Measurements from ENCODE around the gene TAOK2.
A peak's percentile ranks its signal among the peaks of the same experiment; 100 is the strongest.
"Not testable (repeated sequence)": the region's sequence is repeated elsewhere in the genome, so short reads cannot be mapped to it uniquely, and the experiment has no call there.

TAOK2 gene

DNA sequence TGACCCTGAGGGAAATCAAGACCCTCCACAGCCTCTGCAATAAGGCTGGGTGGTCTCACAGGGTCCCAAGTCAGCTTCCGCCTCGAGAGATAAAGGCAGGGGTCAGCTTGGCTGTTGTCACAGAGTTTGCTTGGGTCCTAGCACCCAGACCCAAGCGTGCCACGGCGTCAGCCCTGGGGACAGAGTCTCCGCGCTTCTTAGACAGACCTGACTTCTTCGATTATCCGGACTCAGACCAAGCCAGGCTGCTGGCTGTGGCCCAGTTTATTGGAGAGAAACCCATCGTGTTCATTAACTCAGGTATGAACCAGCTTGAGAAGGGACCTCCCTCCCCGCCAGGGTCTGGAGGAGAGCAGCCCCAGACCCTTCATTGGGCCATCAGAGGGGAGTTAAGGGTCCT, 49.9 kb downstream of the TAOK2 start:
- no peak for DNase-seq (ENCODE audit: low read depth in 2 of 2)

DNA sequence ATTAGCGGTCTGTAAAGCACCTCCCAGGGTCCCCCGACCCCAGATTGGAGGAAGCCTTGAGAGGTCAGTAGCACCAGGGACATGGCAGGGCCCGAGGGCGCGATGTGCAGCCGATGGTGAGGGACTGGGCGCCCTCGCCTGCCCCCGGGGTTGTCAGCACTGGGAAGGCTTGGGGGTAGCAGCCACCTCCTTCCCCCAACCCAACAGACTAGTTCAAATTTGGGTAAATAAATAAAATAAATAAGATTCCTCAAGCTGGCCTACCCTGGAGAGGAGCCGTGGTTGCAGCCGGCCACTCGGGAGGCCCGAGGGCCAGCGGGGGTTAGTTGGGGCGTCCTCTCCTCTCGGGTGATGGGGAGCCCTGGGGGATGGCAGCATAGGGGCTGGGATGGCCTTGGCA, 50.8 kb downstream of the TAOK2 start:
- no peak for DNase-seq (ENCODE audit: low read depth in 2 of 2)

DNA sequence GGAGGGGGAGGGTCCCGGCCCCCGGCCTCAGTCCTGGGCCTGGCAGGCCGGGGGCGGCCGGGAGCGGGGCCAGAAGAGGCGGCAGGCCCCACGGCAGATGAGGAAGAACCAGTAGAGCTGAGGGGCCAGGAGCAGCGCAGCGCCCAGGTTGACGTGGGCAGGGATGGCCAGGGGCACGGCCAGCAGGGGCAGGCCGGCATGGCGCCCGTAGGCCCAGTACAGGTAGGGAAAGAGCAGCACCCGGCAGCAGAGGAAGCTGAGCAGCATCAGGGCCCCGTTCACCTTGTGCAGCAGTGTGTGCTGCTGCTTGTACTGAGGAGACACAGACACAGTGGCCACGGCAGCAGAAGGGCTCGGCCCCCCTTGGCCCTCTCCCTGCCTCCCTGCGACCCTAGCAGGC, 51.5 kb downstream of the TAOK2 start:
- DNase-seq (ENCODE audit: low read depth in 2 of 2): no peak

- no peak for DNase-seq (ENCODE audit: low read depth in 2 of 2)
These were observed 51.9 kb downstream of the TAOK2 start for GRCh38 chr16:30025574-30025973.

- DNase-seq (ENCODE audit: low read depth in 2 of 2): no peak
These were observed 52.8 kb downstream of the TAOK2 start for GRCh38 chr16:30026449-30026848.

DNA sequence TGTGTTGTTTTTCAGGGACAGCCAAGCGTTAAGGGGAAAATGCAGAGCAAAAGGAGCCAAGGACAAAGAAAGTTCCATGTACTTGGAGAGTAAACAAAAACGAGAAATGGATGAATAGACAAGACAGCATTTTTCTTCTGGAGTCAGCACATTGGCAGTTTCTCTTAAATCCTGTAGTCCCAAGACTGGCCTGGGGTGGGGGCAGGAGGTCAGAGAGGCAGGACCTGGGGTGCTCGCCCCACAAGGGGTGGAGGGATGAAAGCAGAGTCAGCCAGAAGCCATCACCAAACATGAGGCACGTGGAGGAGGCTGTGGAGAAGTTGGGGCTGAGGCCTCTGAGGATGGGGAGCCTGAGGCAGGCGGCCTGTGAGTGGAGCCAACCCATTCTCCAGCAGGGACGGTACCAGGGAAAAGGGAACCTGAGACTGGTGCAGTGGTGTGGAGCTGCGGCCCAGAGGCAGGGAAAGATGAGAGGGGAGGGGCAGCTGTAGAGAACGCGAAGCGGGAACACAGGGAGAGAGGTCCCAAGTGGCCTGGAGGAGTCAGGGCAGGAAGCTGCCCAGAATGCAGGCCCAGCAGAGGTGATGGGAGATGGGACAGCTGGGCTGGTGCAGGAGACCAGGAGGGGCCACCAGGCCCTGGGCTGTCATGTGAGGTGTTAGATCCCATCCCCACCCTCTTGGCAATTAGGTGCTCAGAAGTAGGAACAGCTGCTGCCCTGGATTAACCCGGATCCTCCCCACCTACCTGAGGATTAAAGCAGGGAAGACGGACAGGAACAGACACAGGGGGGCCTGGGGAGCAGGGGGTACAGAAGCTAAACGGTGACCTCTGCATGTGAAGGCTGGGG, 54.1 kb downstream of the TAOK2 start:
- DNase-seq (ENCODE audit: low read depth in 2 of 2): no peak

DNA sequence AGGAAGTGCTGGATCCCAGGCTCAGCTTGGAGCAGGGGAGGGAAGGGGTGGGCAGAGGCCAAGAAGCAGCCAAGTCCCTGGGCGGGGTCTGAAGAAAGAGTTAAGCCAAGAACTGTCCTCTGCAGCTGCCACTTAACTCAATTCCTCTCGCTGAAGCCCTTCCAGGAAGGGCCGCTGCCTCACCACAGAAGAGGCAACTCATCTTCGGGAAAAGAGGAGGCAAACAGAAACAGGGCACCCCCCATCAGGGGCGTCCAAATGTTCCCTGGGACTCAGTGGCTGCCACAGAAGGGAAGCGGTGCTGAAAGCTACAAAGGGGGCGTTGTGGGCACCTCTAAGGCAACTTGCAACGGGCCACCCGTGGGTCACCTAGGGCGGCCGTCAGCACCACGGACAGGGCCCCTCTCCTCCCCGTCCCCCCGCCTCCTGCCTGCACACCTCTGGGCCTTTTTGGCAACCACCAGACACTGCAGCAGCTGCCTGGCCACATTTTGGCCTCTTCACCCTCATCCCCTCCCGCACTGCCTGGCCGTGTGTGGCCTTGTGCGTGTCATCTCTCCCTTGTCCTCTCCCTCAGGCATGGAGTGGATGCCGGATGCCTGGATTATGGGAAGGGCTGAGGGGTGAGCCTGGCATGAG, 54.9 kb downstream of the TAOK2 start:
- no peak for DNase-seq (ENCODE audit: low read depth in 2 of 2)

GRCh38 chr16:30030011-30030685, 56.5 kb downstream of the TAOK2 start:
- DNase-seq (ENCODE audit: low read depth in 2 of 2): no peak

- DNase-seq (ENCODE audit: low read depth in 2 of 2): no peak
These were observed 57.3 kb downstream of the TAOK2 start, which contains the start of gene TLCD3B for GRCh38 chr16:30030841-30031413. TLCD3B (minus strand) TSS chr16:30031271; CDS start chr16:30030527, 744 bp downstream.

DNA sequence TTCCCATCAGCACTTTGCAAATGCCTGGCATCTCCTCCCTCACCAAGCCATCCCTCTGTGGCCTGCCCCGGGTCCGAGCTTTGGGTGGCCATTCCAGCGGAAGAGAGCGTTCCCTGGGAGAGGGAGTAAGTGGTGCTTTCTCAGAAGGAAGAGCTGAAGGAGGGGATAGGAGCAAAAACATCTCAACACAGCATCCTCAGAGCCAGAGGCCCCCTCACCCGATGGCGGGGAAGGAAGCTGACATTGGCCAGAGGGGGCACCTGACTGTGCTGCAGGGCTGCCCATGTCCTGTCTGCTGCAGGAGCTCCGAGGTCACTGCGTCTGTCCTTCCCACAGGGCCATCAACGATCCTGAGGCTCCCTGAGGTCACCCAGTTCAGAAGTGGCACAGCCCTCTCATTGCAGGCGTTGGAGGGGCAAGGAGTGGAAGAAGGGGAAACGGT, 57.8 kb downstream of the TAOK2 start:
- DNase-seq (ENCODE audit: low read depth in 2 of 2): no peak

GRCh38 chr16:30032083-30032819, 58.6 kb downstream of the TAOK2 start:
- DNase-seq (ENCODE audit: low read depth in 2 of 2): peak; percentile 18 to 33

DNA sequence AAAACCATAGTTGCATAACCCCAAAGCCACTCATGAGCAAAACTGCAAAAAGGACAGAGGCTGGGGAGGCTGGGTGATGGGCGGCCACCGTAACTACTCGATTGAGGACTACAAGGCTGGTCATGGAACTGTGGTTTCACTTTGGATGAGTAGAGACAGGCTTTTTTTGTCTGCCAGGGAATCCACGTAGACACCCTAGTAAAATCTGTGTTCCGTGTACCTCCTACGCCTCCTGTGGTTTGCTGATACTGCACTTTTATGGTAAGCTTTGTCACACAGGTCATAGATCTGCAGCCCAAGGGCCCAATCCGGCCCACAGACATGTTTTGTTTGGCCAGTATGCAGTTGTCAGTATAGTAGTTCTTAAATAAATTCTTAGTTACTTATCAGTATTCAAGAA, 59.6 kb downstream of the TAOK2 start:
- DNase-seq (ENCODE audit: low read depth in 2 of 2): no peak

DNA sequence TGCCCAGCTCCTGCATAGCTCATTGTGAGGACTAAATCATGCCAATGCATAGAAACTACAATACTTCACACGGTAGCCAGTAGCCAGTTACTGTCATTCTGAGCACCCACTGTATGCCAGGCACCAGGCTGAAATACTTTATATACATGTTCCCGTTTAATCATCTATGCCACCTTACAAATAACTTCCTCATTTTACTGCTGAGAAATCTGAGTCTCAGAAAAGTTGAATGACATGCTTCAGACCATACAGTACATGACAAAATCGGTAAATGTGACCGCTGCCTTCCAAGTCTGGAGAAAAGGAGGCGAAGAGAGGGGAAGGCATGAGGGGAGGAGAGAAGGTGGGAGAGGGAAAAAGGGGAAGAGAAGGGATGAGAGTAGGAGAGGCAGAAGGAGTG, 66.6 kb downstream of the TAOK2 start:
- DNase-seq (ENCODE audit: low read depth in 2 of 2): no peak

DNA sequence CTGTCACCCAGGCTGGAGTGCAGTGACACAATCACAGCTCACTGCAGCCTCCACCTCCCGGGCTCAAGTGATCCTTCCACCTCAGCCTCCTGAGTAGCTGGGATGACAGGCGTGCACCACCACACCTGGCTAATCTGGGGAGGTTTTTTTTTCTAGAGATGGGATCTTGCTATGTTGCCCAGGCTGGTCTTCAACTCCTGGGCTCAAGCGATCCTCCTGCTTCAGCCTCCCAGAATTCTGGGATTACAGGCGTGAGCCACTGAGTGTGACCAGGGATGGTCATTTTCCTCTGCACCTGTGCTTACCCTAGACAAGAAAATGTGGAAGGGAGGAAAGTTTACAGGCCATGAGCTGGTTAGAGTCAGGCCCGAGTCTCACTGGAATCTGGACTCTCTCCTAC, 67.0 kb downstream of the TAOK2 start:
- DNase-seq (ENCODE audit: low read depth in 2 of 2): not testable (repeated sequence)

DNA sequence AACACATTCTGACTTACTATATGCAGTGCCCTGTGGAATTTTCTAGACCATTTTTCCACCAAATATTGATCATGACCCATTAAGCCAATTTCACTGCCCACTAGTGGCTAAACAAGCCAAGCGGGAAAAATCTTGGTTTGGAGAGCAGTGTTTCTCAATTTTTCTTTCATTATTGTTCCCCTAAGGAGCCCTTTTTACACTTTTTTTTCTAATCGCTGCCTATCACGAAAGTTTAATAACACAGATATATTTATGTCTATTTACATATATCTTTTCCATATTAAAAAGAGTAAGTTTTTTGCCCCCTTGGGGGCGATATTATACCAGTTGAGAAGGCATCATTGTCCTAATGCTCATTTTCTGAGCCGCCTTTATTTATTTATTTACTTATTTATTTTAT, 68.2 kb downstream of the TAOK2 start:
- DNase-seq (ENCODE audit: low read depth in 2 of 2): no peak
